Psoas muscle (tissue), 8 donors: ENCODE results near the gene SLC2A13. TPM values are rescaled to one million over a fixed set of nuclear protein-coding genes. Genes with fewer than 3 reads are reported as not detected.

ENCODE experiments used
- ATAC-seq, 4 donors: fragments of 200-7000 bp; cut with Tn5 transposase; one replicate each; pipeline ENCODE4 v1.9.1; 2020; ENCODE audit warnings: moderate library complexity in 3 of 4, mild to moderate bottlenecking in 2 of 4
- DNase-seq, 2 donors: peaks; one replicate each; pipeline ENCODE4 v3.0.0-alpha.2; 2020
- H3K27ac ChIP-seq: fragments of 200-600 bp; one replicate; pipeline ENCODE4 v1.8.0; 2022
- H3K27me3 ChIP-seq, 3 donors: fragments of 200-600 bp in 1 of 3; one replicate each; pipeline versions ENCODE4 v1.6.1 to v1.8.0; 2013 to 2022; ENCODE audit warnings: low read length in 2 of 3, mild to moderate bottlenecking in 2 of 3, moderate library complexity in 1 of 3; ENCODE audit not compliant: insufficient read depth in 3 of 3
- H3K36me3 ChIP-seq, 2 donors: fragments of 200-600 bp in 1 of 2; one replicate each; pipeline versions ENCODE4 v1.6.1 to v1.8.0; 2013 to 2022; ENCODE audit warnings: low read depth in 1 of 2, mild to moderate bottlenecking in 1 of 2, moderate library complexity in 1 of 2; ENCODE audit not compliant: insufficient read depth in 1 of 2
- H3K4me1 ChIP-seq: fragments of 200-600 bp; one replicate; pipeline ENCODE4 v1.8.0; 2022
- H3K4me3 ChIP-seq: fragments of 200-600 bp; one replicate; pipeline ENCODE4 v1.8.0; 2022; ENCODE audit warnings: mild to moderate bottlenecking
- H3K9me3 ChIP-seq: fragments of 200-600 bp; one replicate; pipeline ENCODE4 v1.8.0; 2022
- WGBS, 3 donors: extraction: QIAGEN DNeasy Blood & Tissue Kit; methylation state at CpG; one replicate each; pipeline versions ENCODE4 v1.1.6 to v1.1.7; 2013; 5-methylcytosine and 5-hydroxymethylcytosine counted together
- intact Hi-C, 2 donors: fragments of 100-400 bp; cut with DNase I; formaldehyde crosslinking; loops; one replicate each; pipeline versions ENCODE4 v1.11.0 to v1.14.2; 2022
- polyA plus RNA-seq, 3 donors: library from polyadenylated mRNA; stranded (reverse); fragments of 200-250 nt; gene quantifications; one replicate each; pipeline ENCODE4 v1.2.3, GENCODE V29; 2013
- total RNA-seq, 4 donors: library from RNA; stranded (reverse); fragmentation: NEBNext Ultra II Directional in 2 of 4; extraction: Animal tissue kit (Norgen Biotek cat#: 25700) in 2 of 4; gene quantifications; one replicate each; pipeline versions ENCODE4 v1.2.1 to v1.2.4, GENCODE V29; 2021 to 2023
- TF ChIP-seq, protein P1 (sequence below): fragments of 200-600 bp; IDR thresholded peaks from one replicate; pipeline ENCODE4 v1.8.0; 2022; ENCODE audit warnings: antibody characterized with exemption
- donor health status: healthy with polysubstance abuse.
- donor health status: DM: no; HTN: no; CAD: no; lungs with moderate emphysema.
- donor health status: Bipolar disorder and iron deficiency.
- donor health status: healthy.
- donor health status: DM: yes; HTN: yes; CAD: no.
- donor health status: DM: no; HTN: no; CAD: no.
- donor health status: DM: no; HTN: no; CAD: no.
- donor health status: DM: yes; HTN: yes; CAD: no.

SLC2A13 gene
- total and polyA plus RNA-seq, 7 donors: 0.39 to 1.7 (median 0.95) TPM

DNA sequence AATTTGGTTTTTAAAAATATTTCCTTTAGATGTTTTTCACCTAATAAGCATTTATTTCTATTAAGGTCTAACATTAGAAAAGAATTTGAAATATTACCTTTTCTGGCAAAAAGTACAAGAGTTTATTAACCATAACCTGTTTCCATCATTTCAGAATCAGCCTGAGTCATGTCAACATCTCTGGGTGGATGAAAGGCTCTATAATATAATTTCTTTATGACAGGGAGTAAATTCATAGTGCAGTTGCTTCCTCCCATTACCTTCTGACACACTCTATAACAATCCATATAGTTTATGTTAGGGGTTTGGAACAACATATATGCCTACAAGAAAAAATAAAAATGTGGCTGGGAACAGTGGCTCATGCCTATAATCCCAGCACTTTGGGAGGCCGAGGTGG lies 134.5 kb downstream of the SLC2A13 start:
- no peaks in the 10 kb centered on the region for H3K36me3 ChIP-seq
- TF ChIP-seq, protein P1, sequence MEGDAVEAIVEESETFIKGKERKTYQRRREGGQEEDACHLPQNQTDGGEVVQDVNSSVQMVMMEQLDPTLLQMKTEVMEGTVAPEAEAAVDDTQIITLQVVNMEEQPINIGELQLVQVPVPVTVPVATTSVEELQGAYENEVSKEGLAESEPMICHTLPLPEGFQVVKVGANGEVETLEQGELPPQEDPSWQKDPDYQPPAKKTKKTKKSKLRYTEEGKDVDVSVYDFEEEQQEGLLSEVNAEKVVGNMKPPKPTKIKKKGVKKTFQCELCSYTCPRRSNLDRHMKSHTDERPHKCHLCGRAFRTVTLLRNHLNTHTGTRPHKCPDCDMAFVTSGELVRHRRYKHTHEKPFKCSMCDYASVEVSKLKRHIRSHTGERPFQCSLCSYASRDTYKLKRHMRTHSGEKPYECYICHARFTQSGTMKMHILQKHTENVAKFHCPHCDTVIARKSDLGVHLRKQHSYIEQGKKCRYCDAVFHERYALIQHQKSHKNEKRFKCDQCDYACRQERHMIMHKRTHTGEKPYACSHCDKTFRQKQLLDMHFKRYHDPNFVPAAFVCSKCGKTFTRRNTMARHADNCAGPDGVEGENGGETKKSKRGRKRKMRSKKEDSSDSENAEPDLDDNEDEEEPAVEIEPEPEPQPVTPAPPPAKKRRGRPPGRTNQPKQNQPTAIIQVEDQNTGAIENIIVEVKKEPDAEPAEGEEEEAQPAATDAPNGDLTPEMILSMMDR: no peak
- no peak for ATAC-seq
- no peaks in the 10 kb centered on the region for H3K4me1 ChIP-seq
- DNase-seq: no peak
- WGBS, 3 donors: 73 to 88% (median 78%) methylated on average over 1 of the region's 1 CpG
- intact Hi-C loops: no loop called here
- no peaks in the 10 kb centered on the region for H3K27me3 ChIP-seq
- H3K4me3 ChIP-seq: no peak overlapping the region
- H3K27ac ChIP-seq: no peak overlapping the region
- peaks cover 7% of the 10 kb centered on the region for H3K9me3 ChIP-seq

DNA sequence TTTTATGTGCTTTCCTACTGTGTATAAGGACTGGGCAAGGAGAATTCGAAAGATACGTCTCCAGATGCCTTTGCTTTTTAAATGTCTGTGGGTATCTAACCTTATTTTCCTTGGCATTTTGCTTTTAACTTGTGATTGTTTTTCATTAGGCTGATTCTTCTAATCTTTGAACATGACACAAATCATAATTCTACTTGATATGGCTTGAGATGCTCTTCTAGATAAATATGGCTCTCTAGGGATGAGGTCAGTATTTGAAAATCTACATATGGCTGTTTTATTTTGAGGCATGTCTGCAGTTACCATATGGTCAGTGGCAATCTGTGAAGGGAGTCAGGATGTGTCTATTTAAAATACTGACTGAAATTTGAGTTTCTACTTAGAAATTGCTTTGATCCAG lies 139.2 kb downstream of the SLC2A13 start:
- H3K27ac ChIP-seq: no peak overlapping the region
- intact Hi-C loops: no loop called here
- DNase-seq (no peak), ATAC-seq (no peak)
- peaks cover 7% of the 10 kb centered on the region for H3K9me3 ChIP-seq
- TF ChIP-seq, protein P1: no peak
- no peaks in the 10 kb centered on the region for H3K27me3 ChIP-seq
- no peaks in the 10 kb centered on the region for H3K36me3 ChIP-seq
- 62 to 75% (median 73%) methylated on average over 2 of the region's 2 CpGs for WGBS, 3 donors
- H3K4me1 ChIP-seq: no peaks in the 10 kb centered on the region
- no peak overlapping the region for H3K4me3 ChIP-seq

DNA sequence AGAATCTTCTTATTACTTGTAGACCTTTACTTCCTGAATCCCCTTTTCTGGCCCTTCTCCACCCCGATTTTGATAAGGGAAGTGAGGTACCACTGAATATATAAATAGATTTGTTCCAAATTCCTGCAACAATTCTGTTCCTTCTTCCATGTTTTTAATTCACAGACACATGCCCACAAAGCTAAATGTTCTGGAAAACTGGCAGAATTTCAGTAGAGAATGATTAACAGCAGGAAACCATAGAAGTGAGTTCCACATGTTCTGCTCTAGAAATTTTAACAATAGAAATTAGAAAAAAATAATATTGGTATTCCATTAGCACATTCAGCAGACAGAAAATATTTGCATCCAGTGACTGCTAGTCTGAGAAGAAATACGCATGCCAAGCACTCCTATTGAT lies 139.6 kb downstream of the SLC2A13 start:
- TF ChIP-seq, protein P1: no peak
- DNase-seq (no peak), ATAC-seq (no peak)
- Histone ChIP-seq H3K9me3 (peaks cover 7% of the 10 kb centered on the region), H3K36me3 (no peaks in the 10 kb centered on the region), H3K4me1 (no peaks in the 10 kb centered on the region), H3K27ac (no peak overlapping the region), H3K27me3 (no peaks in the 10 kb centered on the region), H3K4me3 (no peak overlapping the region)
- intact Hi-C loops: no loop called here
- 75 to 77% (median 76%) methylated on average over 2 of the region's 2 CpGs for WGBS, 3 donors

DNA sequence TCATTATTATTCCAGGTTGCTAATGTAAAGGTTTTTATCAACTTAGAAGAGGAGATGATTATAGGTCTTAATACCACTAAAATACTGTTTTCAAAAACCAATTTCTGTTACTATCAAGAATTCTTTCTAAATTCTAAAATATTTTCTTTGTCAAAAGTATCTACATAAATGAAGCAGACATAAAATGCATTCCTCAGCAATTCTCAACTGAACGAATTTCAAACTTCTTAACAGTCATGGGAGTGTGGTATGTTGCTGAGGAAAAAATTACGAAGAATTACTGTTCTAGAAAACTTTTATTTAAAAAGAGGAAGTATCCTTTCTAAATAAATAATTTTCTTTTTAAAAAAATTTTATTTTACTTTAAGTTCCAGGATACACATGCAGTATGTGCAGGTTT lies 146.4 kb downstream of the SLC2A13 start:
- H3K9me3 ChIP-seq: no peaks in the 10 kb centered on the region
- ATAC-seq (no peak), DNase-seq (no peak)
- whole genome bisulfite sequencing, 3 donors: 40 to 47% (median 43%) methylated on average over 2 of the region's 2 CpGs
- TF ChIP-seq, protein P1: no peak
- no peaks in the 10 kb centered on the region for H3K36me3 ChIP-seq
- H3K27ac ChIP-seq: no peak overlapping the region
- H3K4me1 ChIP-seq: no peaks in the 10 kb centered on the region
- intact Hi-C loops: no loop called here
- no peaks in the 10 kb centered on the region for H3K27me3 ChIP-seq
- H3K4me3 ChIP-seq: no peak overlapping the region

DNA sequence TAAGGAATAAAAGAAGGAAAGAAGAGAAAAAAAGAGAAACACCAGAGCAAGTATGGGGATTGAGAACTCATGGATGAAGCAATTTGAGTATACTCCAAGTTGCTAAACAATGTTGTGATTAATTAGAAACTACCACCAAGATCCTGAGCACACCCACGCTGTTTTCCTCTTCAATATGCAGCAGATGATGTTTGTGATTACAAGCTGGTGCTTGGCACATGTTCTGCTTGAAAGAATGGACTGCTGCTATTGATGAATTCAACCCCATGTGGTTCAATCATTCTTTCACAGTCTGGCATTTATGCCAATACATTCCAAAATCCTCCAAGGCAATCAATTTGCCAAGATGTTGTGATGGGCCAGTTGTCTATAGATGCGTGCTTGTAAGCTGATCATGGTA lies 146.8 kb downstream of the SLC2A13 start:
- WGBS, 3 donors: 42 to 47% (median 43%) methylated on average over 2 of the region's 2 CpGs

More for the DNA sequence above, 146.8 kb downstream of the SLC2A13 start:
- DNase-seq (no peak), ATAC-seq (no peak)
- Histone ChIP-seq H3K27ac (no peak overlapping the region), H3K4me1 (no peaks in the 10 kb centered on the region), H3K36me3 (no peaks in the 10 kb centered on the region), H3K27me3 (no peaks in the 10 kb centered on the region), H3K4me3 (no peak overlapping the region), H3K9me3 (no peaks in the 10 kb centered on the region)
- intact Hi-C loops: no loop called here
- TF ChIP-seq, protein P1: no peak
